ENCODE results near the gene NFYC. TPM values are rescaled to one million over a fixed set of nuclear protein-coding genes. Genes with fewer than 3 reads are reported as not detected.

NFYC gene
- total RNA-seq, 2 experiments from 2014 or later, result 65.0 to 66.6 TPM

DNA sequence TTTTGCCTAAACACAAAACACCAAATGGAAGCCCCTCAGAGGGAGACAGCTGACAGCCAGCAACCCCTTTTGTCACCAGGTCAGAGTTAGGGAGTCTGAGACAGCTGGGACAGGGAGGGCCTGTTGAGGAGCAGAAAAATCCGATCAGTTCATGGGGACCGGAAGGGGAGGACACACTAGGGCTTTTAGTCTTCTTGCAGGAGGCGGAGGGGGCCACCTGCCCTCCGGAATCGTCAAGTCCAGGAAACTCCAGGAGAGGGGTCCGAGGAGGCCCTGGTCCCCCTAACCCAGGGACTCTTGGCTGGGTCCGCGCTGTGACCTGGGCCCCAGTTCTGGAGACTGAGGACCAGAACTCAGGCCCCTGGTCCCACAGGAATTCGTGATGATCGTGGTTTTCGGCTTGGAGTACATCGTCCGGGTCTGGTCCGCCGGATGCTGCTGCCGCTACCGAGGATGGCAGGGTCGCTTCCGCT is 126.3 kb downstream of the NFYC start:
- Mint-ChIP-seq H3K4me3 (peak overlapping the region; percentile 78), H3K27ac (peak overlapping the region; percentile 80), H3K36me3 (no peaks in the 10 kb centered on the region), H3K27me3 (no peaks in the 10 kb centered on the region), H3K9me3 (no peaks in the 10 kb centered on the region), H3K4me1 (peaks cover 7% of the 10 kb centered on the region)
- POLR2A ChIA-PET, result interaction anchor here (0.5 to 2.0 kb wide), 3 partner anchors 13 to 423 kb away, joined by 3 to 8 read pairs (median 6); no protein-coding TSS in a partner anchor
- ATAC-seq (ENCODE audit: low read depth), result no peak
- no peak for DNase-seq

DNA sequence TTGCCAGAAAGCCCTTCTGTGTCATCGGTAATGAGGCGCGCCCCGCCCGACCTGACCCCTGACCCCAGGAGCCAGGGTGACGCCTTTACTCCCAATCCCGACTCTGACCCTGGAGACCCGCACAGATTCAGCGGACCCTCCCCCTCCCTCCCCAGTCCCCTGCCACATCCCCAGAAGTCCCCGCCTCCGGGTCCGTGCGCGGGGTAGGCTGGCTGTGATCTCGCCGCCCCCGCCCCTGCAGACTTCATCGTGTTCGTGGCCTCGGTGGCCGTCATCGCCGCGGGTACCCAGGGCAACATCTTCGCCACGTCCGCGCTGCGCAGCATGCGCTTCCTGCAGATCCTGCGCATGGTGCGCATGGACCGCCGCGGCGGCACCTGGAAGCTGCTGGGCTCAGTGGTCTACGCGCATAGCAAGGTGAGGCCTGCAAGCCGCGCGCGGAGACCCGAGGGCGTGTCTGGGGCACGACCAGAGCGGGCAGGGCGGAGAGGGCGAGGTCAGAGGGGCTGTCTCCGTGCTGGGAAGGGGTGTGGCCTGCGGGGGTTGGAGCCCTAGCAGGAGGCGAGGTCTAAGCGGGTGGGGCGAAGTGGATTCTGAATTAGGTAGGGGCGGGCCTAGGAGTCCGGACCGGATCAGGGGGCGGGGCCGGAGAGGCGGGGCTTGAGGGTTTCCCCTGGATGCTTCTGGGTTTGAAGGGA is 126.9 kb downstream of the NFYC start:
- H3K27me3 Mint-ChIP-seq, result no peaks in the 10 kb centered on the region
- ATAC-seq (ENCODE audit: low read depth) (peak; percentile 93), DNase-seq (peak; percentile 92)
- peak overlapping the region; percentile 80 for H3K27ac Mint-ChIP-seq
- H3K36me3 Mint-ChIP-seq, result no peaks in the 10 kb centered on the region
- peaks cover 9% of the 10 kb centered on the region for H3K4me1 Mint-ChIP-seq
- H3K4me3 Mint-ChIP-seq, result peak overlapping the region; percentile 78
- POLR2A ChIA-PET, result interaction anchor here (0.5 to 2.0 kb wide), 4 partner anchors 21 to 424 kb away, joined by 3 to 6 read pairs (median 4); no protein-coding TSS in a partner anchor
- no peaks in the 10 kb centered on the region for H3K9me3 Mint-ChIP-seq

DNA sequence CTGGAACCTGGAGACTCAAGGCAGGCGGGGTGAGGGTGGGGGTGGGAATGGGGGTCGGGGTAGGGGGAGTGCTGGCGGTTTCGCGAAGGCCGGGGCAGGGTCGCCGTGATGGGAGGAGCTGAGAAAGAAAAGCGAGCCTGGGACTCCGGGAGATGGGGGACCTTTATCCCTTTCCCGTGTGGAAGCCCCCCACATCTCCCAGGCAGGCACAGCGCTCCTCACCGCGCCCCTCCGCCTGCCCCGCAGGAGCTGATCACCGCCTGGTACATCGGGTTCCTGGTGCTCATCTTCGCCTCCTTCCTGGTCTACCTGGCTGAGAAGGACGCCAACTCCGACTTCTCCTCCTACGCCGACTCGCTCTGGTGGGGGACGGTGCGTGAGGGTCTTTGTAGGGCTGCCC is 127.6 kb downstream of the NFYC start:
- peak overlapping the region; percentile 42 for H3K27ac Mint-ChIP-seq

DNA sequence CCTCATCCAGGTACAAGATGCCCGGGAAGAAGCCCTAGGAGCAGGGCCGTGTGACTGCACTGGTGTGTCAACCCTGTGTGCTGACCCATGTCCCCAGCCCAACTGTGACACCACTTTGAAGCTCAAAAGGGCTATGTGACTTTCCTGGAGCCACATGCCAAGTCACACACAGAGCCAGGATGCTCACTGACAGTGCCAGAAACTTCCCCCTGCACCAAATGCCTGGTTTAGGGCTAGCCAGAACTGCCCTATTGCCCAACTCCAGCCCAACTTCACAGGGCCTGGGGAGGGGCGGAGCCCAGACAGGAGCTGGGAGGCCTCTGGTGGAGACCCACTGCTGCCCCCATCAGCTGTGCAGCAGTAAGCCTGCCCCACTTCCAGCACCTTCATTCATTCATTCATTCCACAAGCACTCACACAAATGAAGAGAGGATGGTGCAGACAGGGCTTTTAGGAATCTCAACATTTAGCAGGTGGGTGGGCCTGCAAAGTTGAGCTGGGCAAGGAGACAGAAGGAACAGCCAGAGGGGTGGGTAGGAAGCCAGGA is 128.8 kb downstream of the NFYC start:
- H3K9me3 Mint-ChIP-seq, result no peaks in the 10 kb centered on the region
- no peak for DNase-seq
- no peaks in the 10 kb centered on the region for H3K36me3 Mint-ChIP-seq
- peak overlapping the region; percentile 5 for H3K27ac Mint-ChIP-seq
- POLR2A ChIA-PET, result no interaction called here
- no peaks in the 10 kb centered on the region for H3K27me3 Mint-ChIP-seq
- peaks cover 14% of the 10 kb centered on the region for H3K4me1 Mint-ChIP-seq
- no peak for ATAC-seq (ENCODE audit: low read depth)
- no peak overlapping the region for H3K4me3 Mint-ChIP-seq

More for the DNA sequence above, 127.6 kb downstream of the NFYC start:
- H3K4me3 Mint-ChIP-seq, result peak overlapping the region; percentile 78
- ATAC-seq (ENCODE audit: low read depth), result no peak
- no peak for DNase-seq
- H3K36me3 Mint-ChIP-seq, result no peaks in the 10 kb centered on the region
- POLR2A ChIA-PET, result interaction anchor here (0.6 to 2.0 kb wide), 3 partner anchors 22 to 24 kb away, joined by 3 to 6 read pairs (median 4); no protein-coding TSS in a partner anchor
- no peaks in the 10 kb centered on the region for H3K9me3 Mint-ChIP-seq
- H3K4me1 Mint-ChIP-seq, result peaks cover 9% of the 10 kb centered on the region
- H3K27me3 Mint-ChIP-seq, result no peaks in the 10 kb centered on the region

Small RNA genes within 50 kb of the gene (microRNA-seq; reads per million reads assigned to microRNA genes)
- gene MIR30C1 (42.1 reads per million, percentile 43 among the genes with 10 or more reads in this experiment), gene MIR30E (15,006 reads per million, percentile 96 among the genes with 10 or more reads in this experiment)

Other genes with a start within 250 kb of the NFYC start
- 1 to 10 TPM; 5.2 to 6.3 TPM for gene ZFP69B, start 241.2 kb upstream of the NFYC start, total RNA-seq
- gene ZFP69, start 214.4 kb upstream of the NFYC start, total RNA-seq, result 1 to 10 TPM; 2.3 to 2.9 TPM
- gene EXO5, start 182.9 kb upstream of the NFYC start, total RNA-seq, result 10 to 100 TPM; 14.6 to 19.4 TPM
- 1 to 10 TPM; 7.1 to 7.2 TPM for gene ZNF684, start 160.1 kb upstream of the NFYC start, total RNA-seq
- gene RIMS3, start 26.0 kb upstream of the NFYC start, total RNA-seq, result 1 to 10 TPM; 6.9 TPM
- 1 to 10 TPM; 1.2 to 1.5 TPM for gene KCNQ4, start 92.1 kb downstream of the NFYC start, total RNA-seq
- 10 to 100 TPM; 13.1 to 15.0 TPM for gene CITED4, start 170.7 kb downstream of the NFYC start, total RNA-seq

Measured in activated naive CD8-positive, alpha-beta T cell treated with anti-CD3 and anti-CD28 coated beads, Interleukin-2, amount 10 ng/mL, durations not matched to agents 7 days and 5 days (primary cell).